HepG2 (cell line): ENCODE data around the gene ABCC3. TPM values are rescaled to one million over a fixed set of nuclear protein-coding genes. Genes with fewer than 3 reads are reported as not detected.

ENCODE experiments used
- BORCS8-MEF2B ChIP-seq: sonication (generic); formaldehyde crosslinking; IDR thresholded peaks from 2 replicates; pipeline ENCODE4 v1.8.0; 2022; ENCODE audit warnings: mild to moderate bottlenecking, missing genetic modification reagents
- HNF1A ChIP-seq, 2 experiments: sonication (generic) in 1 of 2; formaldehyde crosslinking in 1 of 2; IDR thresholded peaks; 2 replicates each; pipeline versions ENCODE4 v1.4.0 to v1.6.1; 2016 to 2020; ENCODE audit warnings: borderline replicate concordance in 1 of 2, low read depth in 1 of 2, mild to moderate bottlenecking in 1 of 2, missing genetic modification reagents in 1 of 2
- JUND ChIP-seq: sonication (generic); formaldehyde crosslinking; IDR thresholded peaks from 2 replicates; pipeline ENCODE4 v1.8.0; 2022; ENCODE audit warnings: mild to moderate bottlenecking, missing genetic modification reagents
- PITX1 ChIP-seq: sonication (generic); formaldehyde crosslinking; IDR thresholded peaks from 2 replicates; pipeline ENCODE4 v1.5.1; 2020; ENCODE audit warnings: mild to moderate bottlenecking, missing genetic modification reagents
- POGK ChIP-seq: sonication (generic); formaldehyde crosslinking; conservative IDR thresholded peaks from 2 replicates; pipeline ENCODE4 v1.8.0; 2022; ENCODE audit warnings: mild to moderate bottlenecking, moderate library complexity, missing genetic modification reagents
- SAFB2 ChIP-seq: sonication (generic); formaldehyde crosslinking; IDR thresholded peaks from 2 replicates; pipeline ENCODE4 v1.5.1; 2020; ENCODE audit warnings: missing genetic modification reagents, low read depth, mild to moderate bottlenecking, borderline replicate concordance
- SAP130 ChIP-seq: IDR thresholded peaks from 2 replicates; pipeline ENCODE4 v1.6.1; 2016; ENCODE audit warnings: low read depth
- SP2 ChIP-seq: sonication (generic); formaldehyde crosslinking; IDR thresholded peaks from 2 replicates; pipeline ENCODE4 v1.5.1; 2020; ENCODE audit warnings: mild to moderate bottlenecking, missing genetic modification reagents
- STAG1 ChIP-seq: sonication (generic); formaldehyde crosslinking; IDR thresholded peaks from 2 replicates; pipeline ENCODE4 v1.4.0; 2020; ENCODE audit warnings: missing genetic modification reagents
- TAF15 ChIP-seq: fragments of 200-400 bp; formaldehyde crosslinking; IDR thresholded peaks from one replicate; pipeline ENCODE4 v1.6.1; 2018; ENCODE audit warnings: mild to moderate bottlenecking, low read depth, low read length; ENCODE audit not compliant: poor library complexity, severe bottlenecking
- ZBTB1 ChIP-seq: sonication (generic); formaldehyde crosslinking; IDR thresholded peaks from 2 replicates; pipeline ENCODE4 v1.4.0; 2020; ENCODE audit warnings: missing genetic modification reagents, borderline replicate concordance
- ZNF121 ChIP-seq: sonication (generic); formaldehyde crosslinking; IDR thresholded peaks from 2 replicates; pipeline ENCODE4 v1.5.0; 2020; ENCODE audit warnings: mild to moderate bottlenecking, missing genetic modification reagents
- ZNF207 ChIP-seq: fragments of 450-650 bp; IDR thresholded peaks from 2 replicates; pipeline ENCODE4 v1.6.1; 2016; ENCODE audit warnings: antibody characterized with exemption, borderline replicate concordance
- ZNF501 ChIP-seq: sonication (generic); formaldehyde crosslinking; IDR thresholded peaks from 2 replicates; pipeline ENCODE4 v1.5.1; 2020; ENCODE audit warnings: mild to moderate bottlenecking, moderate library complexity, missing genetic modification reagents
- ZNF543 ChIP-seq: sonication (generic); formaldehyde crosslinking; IDR thresholded peaks from 2 replicates; pipeline ENCODE4 v1.4.0; 2020; ENCODE audit warnings: mild to moderate bottlenecking, missing genetic modification reagents
- ZNF687 ChIP-seq: sonication (generic); formaldehyde crosslinking; IDR thresholded peaks from 2 replicates; pipeline ENCODE4 v1.5.1; 2020; ENCODE audit warnings: mild to moderate bottlenecking, missing genetic modification reagents, moderate library complexity
- polyA plus RNA-seq, 8 experiments: library from polyadenylated mRNA; depleted of rRNA in 3 of 8; stranded (reverse) in 7 of 8; unstranded in 1 of 8; fragments of >200 nt; fragmentation: Illumina TruSeq in 4 of 8; extraction: Trizol in 4 of 8; gene quantifications; 2 replicates each; pipeline versions ENCODE4 v1.2.1 to v1.2.3, GENCODE V29; 2011 to 2016; ENCODE audit warnings: low read depth in 4 of 8, missing spikeins in 1 of 8, mixed read lengths in 1 of 8; ENCODE audit not compliant: insufficient read depth in 1 of 8
- total RNA-seq, 5 experiments: library from RNA; depleted of rRNA; stranded (reverse); fragments of >200 nt; fragmentation: Illumina TruSeq; extraction: Trizol; gene quantifications; 2 replicates each; pipeline ENCODE4 v1.2.3, GENCODE V29; 2016; ENCODE audit warnings: low read depth in 1 of 5
- TF ChIP-seq, protein P1 (sequence below): IDR thresholded peaks from 2 replicates; pipeline ENCODE4 v1.6.1; 2016; ENCODE audit warnings: low read depth

The ABCC3 gene
- total and polyA plus RNA-seq, 2 of the 13 experiments (the other 11 are each of a cell fraction or from before 2014, with no cell fraction given), result 25.2 to 50.7 TPM

DNA sequence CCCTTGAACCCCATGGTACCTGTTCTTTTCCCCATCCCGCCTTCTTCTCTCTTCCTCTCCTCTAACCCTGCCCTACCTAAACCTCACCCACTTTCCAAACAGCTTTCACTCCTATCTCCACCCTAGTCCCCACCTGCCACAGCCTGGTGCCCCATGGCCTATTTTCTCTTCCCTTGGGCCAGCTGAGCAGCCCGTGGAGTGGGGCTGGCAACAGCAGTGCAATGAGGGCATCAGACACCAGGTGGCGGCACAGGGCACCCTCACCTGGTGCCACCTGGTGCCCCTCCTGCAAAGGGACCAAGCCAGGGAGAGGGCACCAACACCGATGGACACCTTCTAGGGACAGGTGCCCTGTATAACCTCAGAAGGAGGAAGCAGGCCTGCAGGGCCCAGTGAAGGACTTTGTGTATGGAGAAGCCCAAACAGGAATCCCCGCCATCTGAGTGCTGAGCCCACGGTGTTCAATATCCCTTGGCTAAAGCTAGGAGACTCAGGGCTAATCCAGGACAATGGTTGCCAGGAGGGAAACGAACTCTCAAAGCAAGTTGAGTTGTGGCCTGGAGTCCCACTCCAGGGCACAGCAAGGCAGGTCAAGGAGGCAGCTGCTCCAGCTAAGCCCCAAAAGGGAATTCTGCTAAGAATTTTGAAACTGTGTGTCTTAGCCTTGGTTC is 4.0 kb upstream of the ABCC3 start (continued):
- TF ChIP-seq ZNF207 (no peak), HNF1A (IDR thresholded peaks at IDR 0.05; ENCODE audit: low read depth) (no peak), HNF1A (CRISPR knock-in tag; IDR thresholded peaks at IDR 0.05; ENCODE audit: borderline replicate concordance) (peak; percentile 48; the same call in 1 of the 2 replicates), ZBTB1 (no peak), SAFB2 (CRISPR knock-in tag) (no peak), BORCS8-MEF2B (CRISPR knock-in tag) (0 out of 2 replicates have a peak, but pooled peaks have one; percentile 48), TAF15 (no peak), ZNF687 (CRISPR knock-in tag) (peak; percentile 81), PITX1 (CRISPR knock-in tag) (peak; percentile 13; the same call in 1 of the 2 replicates), POGK (CRISPR knock-in tag) (peak; percentile 46; the same call in 1 of the 2 replicates), SP2 (CRISPR knock-in tag) (no peak), STAG1 (CRISPR knock-in tag) (peak; percentile 92), ZNF501 (CRISPR knock-in tag) (peak; percentile 85), ZNF543 (CRISPR knock-in tag) (peak; percentile 56; the same call in 1 of the 2 replicates), ZNF121 (CRISPR knock-in tag) (no peak), JUND (CRISPR knock-in tag) (no peak), SAP130 (CRISPR knock-in tag) (peak; percentile 50)
- TF ChIP-seq, protein P1, sequence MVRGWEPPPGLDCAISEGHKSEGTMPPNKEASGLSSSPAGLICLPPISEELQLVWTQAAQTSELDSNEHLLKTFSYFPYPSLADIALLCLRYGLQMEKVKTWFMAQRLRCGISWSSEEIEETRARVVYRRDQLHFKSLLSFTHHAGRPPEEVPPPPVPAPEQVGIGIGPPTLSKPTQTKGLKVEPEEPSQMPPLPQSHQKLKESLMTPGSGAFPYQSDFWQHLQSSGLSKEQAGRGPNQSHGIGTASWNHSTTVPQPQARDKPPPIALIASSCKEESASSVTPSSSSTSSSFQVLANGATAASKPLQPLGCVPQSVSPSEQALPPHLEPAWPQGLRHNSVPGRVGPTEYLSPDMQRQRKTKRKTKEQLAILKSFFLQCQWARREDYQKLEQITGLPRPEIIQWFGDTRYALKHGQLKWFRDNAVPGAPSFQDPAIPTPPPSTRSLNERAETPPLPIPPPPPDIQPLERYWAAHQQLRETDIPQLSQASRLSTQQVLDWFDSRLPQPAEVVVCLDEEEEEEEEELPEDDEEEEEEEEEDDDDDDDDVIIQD (CRISPR knock-in tag), result peak; percentile 89; the same call in 1 of the 2 replicates
